ENCODE measurements around the gene MYO5B. TPM values are rescaled to one million over a fixed set of nuclear protein-coding genes. Genes with fewer than 3 reads are reported as not detected.
"Not testable (repeated sequence)": the region's sequence is repeated elsewhere in the genome, so short reads cannot be mapped to it uniquely, and the experiment has no call there.

MYO5B gene
- total and polyA plus RNA-seq, 9 donors, result 0.83 to 3.3 (median 1.3) TPM

- peaks cover 12% of the 10 kb centered on the region for H3K27me3 ChIP-seq (ENCODE audit: control insufficient read depth, insufficient read depth, low read length)
- H3K27ac ChIP-seq (ENCODE audit: low read length), result no peak overlapping the region
- no peak for DNase-seq
- no CpG with 5 or more reads among the region's 2 CpGs for WGBS (ENCODE audit: insufficient coverage)
- no peaks in the 10 kb centered on the region for H3K4me1 ChIP-seq (ENCODE audit: control insufficient read depth, insufficient read depth, low read length)
- no peak overlapping the region for H3K4me3 ChIP-seq (ENCODE audit: low read length)
- no peaks in the 10 kb centered on the region for H3K9me3 ChIP-seq (replicated peaks; ENCODE audit: control insufficient read depth, low read depth, low read length)
- no peaks in the 10 kb centered on the region for H3K36me3 ChIP-seq (ENCODE audit: control insufficient read depth, insufficient read depth, low read length)
These were observed 81.2 kb downstream of the MYO5B start for GRCh38 chr18:50113726-50114125.

GRCh38 chr18:50111398-50111797, 83.5 kb downstream of the MYO5B start:
- WGBS (ENCODE audit: insufficient coverage), result no CpG with 5 or more reads among the region's 1 CpG
- Histone ChIP-seq H3K4me3 (ENCODE audit: low read length) (no peak overlapping the region), H3K36me3 (ENCODE audit: control insufficient read depth, insufficient read depth, low read length) (no peaks in the 10 kb centered on the region), H3K9me3 (replicated peaks; ENCODE audit: control insufficient read depth, low read depth, low read length) (no peaks in the 10 kb centered on the region), H3K27me3 (ENCODE audit: control insufficient read depth, insufficient read depth, low read length) (peaks cover 12% of the 10 kb centered on the region), H3K4me1 (ENCODE audit: control insufficient read depth, insufficient read depth, low read length) (no peaks in the 10 kb centered on the region), H3K27ac (ENCODE audit: low read length) (no peak overlapping the region)
- DNase-seq, result no peak

GRCh38 chr18:50107468-50107977, 87.4 kb downstream of the MYO5B start:
- 100% methylated on average over 1 of the region's 2 CpGs for WGBS (ENCODE audit: insufficient coverage)
- no peaks in the 10 kb centered on the region for H3K4me1 ChIP-seq (ENCODE audit: control insufficient read depth, insufficient read depth, low read length)
- H3K36me3 ChIP-seq (ENCODE audit: control insufficient read depth, insufficient read depth, low read length), result no peaks in the 10 kb centered on the region
- no peak overlapping the region for H3K4me3 ChIP-seq (ENCODE audit: low read length)
- peaks cover 7% of the 10 kb centered on the region for H3K27me3 ChIP-seq (ENCODE audit: control insufficient read depth, insufficient read depth, low read length)
- no peak for DNase-seq
- no peaks in the 10 kb centered on the region for H3K9me3 ChIP-seq (replicated peaks; ENCODE audit: control insufficient read depth, low read depth, low read length)
- no peak overlapping the region for H3K27ac ChIP-seq (ENCODE audit: low read length)

- Histone ChIP-seq H3K9me3 (replicated peaks; ENCODE audit: control insufficient read depth, low read depth, low read length) (no peaks in the 10 kb centered on the region), H3K27ac (ENCODE audit: low read length) (no peak overlapping the region), H3K4me1 (ENCODE audit: control insufficient read depth, insufficient read depth, low read length) (peaks cover 6% of the 10 kb centered on the region), H3K4me3 (ENCODE audit: low read length) (no peak overlapping the region), H3K27me3 (ENCODE audit: control insufficient read depth, insufficient read depth, low read length) (peaks cover 2% of the 10 kb centered on the region), H3K36me3 (ENCODE audit: control insufficient read depth, insufficient read depth, low read length) (no peaks in the 10 kb centered on the region)
- no CpG with 5 or more reads among the region's 1 CpG for WGBS (ENCODE audit: insufficient coverage)
- DNase-seq, result no peak
These were observed 89.9 kb downstream of the MYO5B start for GRCh38 chr18:50105027-50105426.

GRCh38 chr18:50104421-50104820, 90.5 kb downstream of the MYO5B start:
- no peak overlapping the region for H3K4me3 ChIP-seq (ENCODE audit: low read length)
- H3K9me3 ChIP-seq (replicated peaks; ENCODE audit: control insufficient read depth, low read depth, low read length), result no peaks in the 10 kb centered on the region
- WGBS (ENCODE audit: insufficient coverage), result no CpG with 5 or more reads among the region's 3 CpGs
- no peaks in the 10 kb centered on the region for H3K36me3 ChIP-seq (ENCODE audit: control insufficient read depth, insufficient read depth, low read length)
- peaks cover 7% of the 10 kb centered on the region for H3K4me1 ChIP-seq (ENCODE audit: control insufficient read depth, insufficient read depth, low read length)
- no peak overlapping the region for H3K27ac ChIP-seq (ENCODE audit: low read length)
- DNase-seq, result no peak
- H3K27me3 ChIP-seq (ENCODE audit: control insufficient read depth, insufficient read depth, low read length), result peaks cover 2% of the 10 kb centered on the region

- H3K27me3 ChIP-seq (ENCODE audit: control insufficient read depth, insufficient read depth, low read length), result no peaks in the 10 kb centered on the region
- peaks cover 9% of the 10 kb centered on the region for H3K4me1 ChIP-seq (ENCODE audit: control insufficient read depth, insufficient read depth, low read length)
- no peaks in the 10 kb centered on the region for H3K9me3 ChIP-seq (replicated peaks; ENCODE audit: control insufficient read depth, low read depth, low read length)
- no peaks in the 10 kb centered on the region for H3K36me3 ChIP-seq (ENCODE audit: control insufficient read depth, insufficient read depth, low read length)
- DNase-seq, result peak; percentile 33
- H3K4me3 ChIP-seq (ENCODE audit: low read length), result no peak overlapping the region
- H3K27ac ChIP-seq (ENCODE audit: low read length), result no peak overlapping the region
- WGBS (ENCODE audit: insufficient coverage), result 75% methylated on average over 2 of the region's 4 CpGs
These were observed 95.1 kb downstream of the MYO5B start for GRCh38 chr18:50099725-50100407.

GRCh38 chr18:50097702-50098101, 97.2 kb downstream of the MYO5B start:
- H3K4me3 ChIP-seq (ENCODE audit: low read length), result no peak overlapping the region
- H3K9me3 ChIP-seq (replicated peaks; ENCODE audit: control insufficient read depth, low read depth, low read length), result no peaks in the 10 kb centered on the region
- DNase-seq, result no peak
- H3K27me3 ChIP-seq (ENCODE audit: control insufficient read depth, insufficient read depth, low read length), result no peaks in the 10 kb centered on the region
- no peak overlapping the region for H3K27ac ChIP-seq (ENCODE audit: low read length)
- WGBS (ENCODE audit: insufficient coverage), result 69% methylated on average over 2 of the region's 2 CpGs
- H3K4me1 ChIP-seq (ENCODE audit: control insufficient read depth, insufficient read depth, low read length), result peaks cover 9% of the 10 kb centered on the region
- no peaks in the 10 kb centered on the region for H3K36me3 ChIP-seq (ENCODE audit: control insufficient read depth, insufficient read depth, low read length)

- no peak for DNase-seq
- no peak overlapping the region for H3K27ac ChIP-seq (ENCODE audit: low read length)
- H3K4me3 ChIP-seq (ENCODE audit: low read length), result no peak overlapping the region
- no peaks in the 10 kb centered on the region for H3K36me3 ChIP-seq (ENCODE audit: control insufficient read depth, insufficient read depth, low read length)
- no peaks in the 10 kb centered on the region for H3K27me3 ChIP-seq (ENCODE audit: control insufficient read depth, insufficient read depth, low read length)
- no peaks in the 10 kb centered on the region for H3K9me3 ChIP-seq (replicated peaks; ENCODE audit: control insufficient read depth, low read depth, low read length)
- H3K4me1 ChIP-seq (ENCODE audit: control insufficient read depth, insufficient read depth, low read length), result peaks cover 13% of the 10 kb centered on the region
- 78% methylated on average over 3 of the region's 3 CpGs for WGBS (ENCODE audit: insufficient coverage)
These were observed 98.0 kb downstream of the MYO5B start for GRCh38 chr18:50096766-50097435.

GRCh38 chr18:50094786-50095185, 100.2 kb downstream of the MYO5B start:
- H3K9me3 ChIP-seq (replicated peaks; ENCODE audit: control insufficient read depth, low read depth, low read length); H3K4me3 ChIP-seq (ENCODE audit: low read length); H3K36me3 ChIP-seq (ENCODE audit: control insufficient read depth, insufficient read depth, low read length); DNase-seq; H3K27ac ChIP-seq (ENCODE audit: low read length); H3K27me3 ChIP-seq (ENCODE audit: control insufficient read depth, insufficient read depth, low read length): not testable (repeated sequence)
- peaks cover 13% of the 10 kb centered on the region for H3K4me1 ChIP-seq (ENCODE audit: control insufficient read depth, insufficient read depth, low read length)
- WGBS (ENCODE audit: insufficient coverage), result 85% methylated on average over 2 of the region's 5 CpGs

- Histone ChIP-seq H3K36me3 (ENCODE audit: control insufficient read depth, insufficient read depth, low read length) (no peaks in the 10 kb centered on the region), H3K9me3 (replicated peaks; ENCODE audit: control insufficient read depth, low read depth, low read length) (no peaks in the 10 kb centered on the region), H3K27ac (ENCODE audit: low read length) (no peak overlapping the region), H3K4me1 (ENCODE audit: control insufficient read depth, insufficient read depth, low read length) (peaks cover 12% of the 10 kb centered on the region), H3K27me3 (ENCODE audit: control insufficient read depth, insufficient read depth, low read length) (no peaks in the 10 kb centered on the region), H3K4me3 (ENCODE audit: low read length) (no peak overlapping the region)
- no CpG with 5 or more reads among the region's 2 CpGs for WGBS (ENCODE audit: insufficient coverage)
- no peak for DNase-seq
These were observed 100.7 kb downstream of the MYO5B start for GRCh38 chr18:50094221-50094773.

Data from muscle of leg (tissue), 11 donors.